Measurements from ENCODE around the gene MAVS.

Gene MAVS

GRCh38 chr20:3866464-3866863 is 19.8 kb downstream of the MAVS start:
- Histone ChIP-seq H3K9ac (ENCODE audit: low read length) (no peak overlapping the region), H2AFZ (ENCODE audit: low read depth, low read length, severe bottlenecking) (no peak overlapping the region), H3K36me3 (ENCODE audit: low read length) (peaks cover 8% of the 10 kb centered on the region), H3K9me2 (replicated peaks; ENCODE audit: insufficient read depth, low read length) (no peaks in the 10 kb centered on the region), H3K27ac (ENCODE audit: low read depth, low read length) (no peak overlapping the region), H3F3A (ENCODE audit: insufficient read depth) (no peaks in the 10 kb centered on the region), H3K79me2 (ENCODE audit: insufficient read depth, low read length) (0 out of 2 replicates have a peak, but pooled peaks cover under 1% of the 10 kb centered on the region), H4K20me1 (ENCODE audit: low read depth, low read length) (no peaks in the 10 kb centered on the region), H3K27me3 (ENCODE audit: low read length) (no peaks in the 10 kb centered on the region), H3K4me3 (ENCODE audit: insufficient read depth, low read length, poor library complexity, severe bottlenecking) (no peak overlapping the region), H3K4me2 (ENCODE audit: low read depth, low read length, poor library complexity, severe bottlenecking) (no peak overlapping the region), H3K9me3 (ENCODE audit: insufficient read depth, low read length) (no peaks in the 10 kb centered on the region)
- TF ChIP-seq EZH2phosphoT487 (conservative IDR thresholded peaks at IDR 0.05; ENCODE audit: low read length) (no peak), CTCF (IDR thresholded peaks at IDR 0.05; ENCODE audit: insufficient read depth, low read length, poor library complexity, severe bottlenecking) (no peak)

DNA sequence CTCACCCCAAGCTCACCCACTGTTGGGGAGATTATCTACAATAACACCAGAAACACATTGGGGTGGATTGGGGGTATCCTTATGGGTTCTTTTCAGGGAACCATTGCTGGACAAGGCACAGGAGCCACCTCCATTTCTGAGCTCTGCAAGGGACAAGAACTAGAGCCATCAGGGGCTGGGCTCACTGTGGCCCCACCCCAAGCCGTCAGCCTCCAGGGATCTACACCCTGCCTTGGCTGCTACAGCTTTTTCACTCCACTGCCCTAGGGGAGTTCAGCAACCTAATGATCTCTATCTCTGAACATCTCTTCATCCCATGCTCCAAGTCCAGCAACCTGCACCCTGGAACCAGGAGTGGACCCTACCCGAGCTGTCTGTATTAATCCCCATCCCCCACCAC is 21.2 kb downstream of the MAVS start:
- Histone ChIP-seq H3F3A (ENCODE audit: insufficient read depth) (no peaks in the 10 kb centered on the region), H3K27ac (ENCODE audit: low read depth, low read length) (no peak overlapping the region), H3K9me2 (replicated peaks; ENCODE audit: insufficient read depth, low read length) (no peaks in the 10 kb centered on the region), H3K9me3 (ENCODE audit: insufficient read depth, low read length) (no peaks in the 10 kb centered on the region), H2AFZ (ENCODE audit: low read depth, low read length, severe bottlenecking) (no peak overlapping the region), H4K20me1 (ENCODE audit: low read depth, low read length) (no peaks in the 10 kb centered on the region), H3K4me2 (ENCODE audit: low read depth, low read length, poor library complexity, severe bottlenecking) (no peak overlapping the region), H3K4me3 (ENCODE audit: insufficient read depth, low read length, poor library complexity, severe bottlenecking) (no peak overlapping the region), H3K79me2 (ENCODE audit: insufficient read depth, low read length) (0 out of 2 replicates have a peak, but pooled peaks cover 4% of the 10 kb centered on the region), H3K9ac (ENCODE audit: low read length) (no peak overlapping the region), H3K27me3 (ENCODE audit: low read length) (no peaks in the 10 kb centered on the region), H3K36me3 (ENCODE audit: low read length) (no peaks in the 10 kb centered on the region)
- TF ChIP-seq EZH2phosphoT487 (conservative IDR thresholded peaks at IDR 0.05; ENCODE audit: low read length) (no peak), CTCF (IDR thresholded peaks at IDR 0.05; ENCODE audit: insufficient read depth, low read length, poor library complexity, severe bottlenecking) (no peak)

- Histone ChIP-seq H3K36me3 (ENCODE audit: low read length) (peaks cover 4% of the 10 kb centered on the region; the same call in 1 of the 2 replicates), H3K9me3 (ENCODE audit: insufficient read depth, low read length) (no peaks in the 10 kb centered on the region), H2AFZ (ENCODE audit: low read depth, low read length, severe bottlenecking) (no peak overlapping the region), H3K27me3 (ENCODE audit: low read length) (no peaks in the 10 kb centered on the region), H3K9me2 (replicated peaks; ENCODE audit: insufficient read depth, low read length) (no peaks in the 10 kb centered on the region), H3K79me2 (ENCODE audit: insufficient read depth, low read length) (0 out of 2 replicates have a peak, but pooled peaks cover 4% of the 10 kb centered on the region), H3K4me2 (ENCODE audit: low read depth, low read length, poor library complexity, severe bottlenecking) (no peak overlapping the region), H3F3A (ENCODE audit: insufficient read depth) (0 out of 2 replicates have a peak, but pooled peaks cover under 1% of the 10 kb centered on the region), H3K9ac (ENCODE audit: low read length) (no peak overlapping the region), H3K4me3 (ENCODE audit: insufficient read depth, low read length, poor library complexity, severe bottlenecking) (no peak overlapping the region), H3K27ac (ENCODE audit: low read depth, low read length) (no peak overlapping the region), H4K20me1 (ENCODE audit: low read depth, low read length) (no peaks in the 10 kb centered on the region)
- TF ChIP-seq CTCF (IDR thresholded peaks at IDR 0.05; ENCODE audit: insufficient read depth, low read length, poor library complexity, severe bottlenecking): no peak
- TF ChIP-seq EZH2phosphoT487 (conservative IDR thresholded peaks at IDR 0.05; ENCODE audit: low read length): no peak
Measured at GRCh38 chr20:3869839-3870634, 23.4 kb downstream of the MAVS start.
